Measurements from ENCODE around the gene SF3B3. TPM values are rescaled to one million over a fixed set of nuclear protein-coding genes. Genes with fewer than 3 reads are reported as not detected.
A peak's percentile ranks its signal among the peaks of the same experiment; 100 is the strongest.

Gene SF3B3
- total RNA-seq, 1 donor from 2014 or later: 188 TPM

- Histone ChIP-seq H3K36me3 (no peaks in the 10 kb centered on the region), H3K4me1 (no peaks in the 10 kb centered on the region), H3K9ac (no peak overlapping the region), H3K27me3 (no peaks in the 10 kb centered on the region), H3K27ac (no peak overlapping the region), H3K4me2 (no peak overlapping the region), H2AFZ (replicated peaks) (no peak overlapping the region), H3K79me2 (ENCODE audit: low read depth) (no peaks in the 10 kb centered on the region), H3K9me3 (ENCODE audit: low read depth) (no peaks in the 10 kb centered on the region), H3F3A (ENCODE audit: low read depth) (no peaks in the 10 kb centered on the region), H4K20me1 (ENCODE audit: low read depth) (no peaks in the 10 kb centered on the region), H3K4me3 (no peak overlapping the region)
- H3K9me3 Mint-ChIP-seq: no peaks in the 10 kb centered on the region
- H3K4me3 Mint-ChIP-seq: no peak overlapping the region
- H3K27ac Mint-ChIP-seq: no peak overlapping the region
- TF ChIP-seq EZH2phosphoT487 (IDR thresholded peaks at IDR 0.05) (no peak), EZH2 (IDR thresholded peaks at IDR 0.05) (no peak), CTCF (IDR thresholded peaks at IDR 0.05) (no peak)
- DNase-seq (ENCODE audit: low spot score): no peak
- H3K36me3 Mint-ChIP-seq: no peaks in the 10 kb centered on the region
- peaks cover 8% of the 10 kb centered on the region for H3K27me3 Mint-ChIP-seq (ENCODE audit: insufficient read depth, low read depth)
- peaks cover 10% of the 10 kb centered on the region for H3K4me1 Mint-ChIP-seq
Observed at GRCh38 chr16:70590722-70591415, 67.3 kb downstream of the SF3B3 start.

- no peak overlapping the region for H3K4me2 ChIP-seq
- H3K27me3 ChIP-seq: no peaks in the 10 kb centered on the region
- H3K36me3 ChIP-seq: no peaks in the 10 kb centered on the region
- Mint-ChIP-seq H3K27me3 (ENCODE audit: insufficient read depth, low read depth) (peaks cover 8% of the 10 kb centered on the region), H3K4me3 (no peak overlapping the region), H3K9me3 (no peaks in the 10 kb centered on the region), H3K36me3 (no peaks in the 10 kb centered on the region), H3K27ac (no peak overlapping the region), H3K4me1 (peaks cover 10% of the 10 kb centered on the region)
- no peaks in the 10 kb centered on the region for H4K20me1 ChIP-seq (ENCODE audit: low read depth)
- H2AFZ ChIP-seq (replicated peaks): no peak overlapping the region
- H3K79me2 ChIP-seq (ENCODE audit: low read depth): no peaks in the 10 kb centered on the region
- no peaks in the 10 kb centered on the region for H3K4me1 ChIP-seq
- H3F3A ChIP-seq (ENCODE audit: low read depth): no peaks in the 10 kb centered on the region
- H3K4me3 ChIP-seq: no peak overlapping the region
- H3K9me3 ChIP-seq (ENCODE audit: low read depth): no peaks in the 10 kb centered on the region
- no peak overlapping the region for H3K9ac ChIP-seq
- TF ChIP-seq EZH2phosphoT487 (IDR thresholded peaks at IDR 0.05) (no peak), EZH2 (IDR thresholded peaks at IDR 0.05) (no peak), CTCF (IDR thresholded peaks at IDR 0.05) (no peak)
- DNase-seq (ENCODE audit: low spot score): no peak
- H3K27ac ChIP-seq: no peak overlapping the region
Observed at GRCh38 chr16:70591615-70592014, 68.0 kb downstream of the SF3B3 start.

- H3K9me3 Mint-ChIP-seq: no peaks in the 10 kb centered on the region
Observed at GRCh38 chr16:70592106-70592571, 68.5 kb downstream of the SF3B3 start.

More at GRCh38 chr16:70592106-70592571, 68.5 kb downstream of the SF3B3 start:
- H3K4me1 ChIP-seq: no peaks in the 10 kb centered on the region
- peaks cover 8% of the 10 kb centered on the region for H3K27me3 Mint-ChIP-seq (ENCODE audit: insufficient read depth, low read depth)
- H3K27me3 ChIP-seq: no peaks in the 10 kb centered on the region
- H3K4me3 Mint-ChIP-seq: peak overlapping the region; percentile 48
- H3K79me2 ChIP-seq (ENCODE audit: low read depth): no peaks in the 10 kb centered on the region
- no peaks in the 10 kb centered on the region for H4K20me1 ChIP-seq (ENCODE audit: low read depth)
- H3K9me3 ChIP-seq (ENCODE audit: low read depth): no peaks in the 10 kb centered on the region
- H3K36me3 Mint-ChIP-seq: no peaks in the 10 kb centered on the region
- H3K27ac ChIP-seq: no peak overlapping the region
- DNase-seq (ENCODE audit: low spot score): no peak
- no peak overlapping the region for H3K4me3 ChIP-seq
- no peak overlapping the region for H3K9ac ChIP-seq
- H3K36me3 ChIP-seq: no peaks in the 10 kb centered on the region
- H3K4me1 Mint-ChIP-seq: peaks cover 10% of the 10 kb centered on the region
- no peak overlapping the region for H3K27ac Mint-ChIP-seq
- no peaks in the 10 kb centered on the region for H3F3A ChIP-seq (ENCODE audit: low read depth)
- TF ChIP-seq EZH2phosphoT487 (IDR thresholded peaks at IDR 0.05) (no peak), EZH2 (IDR thresholded peaks at IDR 0.05) (no peak), CTCF (IDR thresholded peaks at IDR 0.05) (no peak)
- no peak overlapping the region for H2AFZ ChIP-seq (replicated peaks)
- no peak overlapping the region for H3K4me2 ChIP-seq
